Measurements from ENCODE around the gene PIEZO2. TPM values are rescaled to one million over a fixed set of nuclear protein-coding genes. Genes with fewer than 3 reads are reported as not detected.

Gene PIEZO2
- total and polyA plus RNA-seq, 2 of the 8 experiments (the other 6 are each of a cell fraction or from before 2014, with no cell fraction given) = 4.7 to 16.5 TPM

- TF ChIP-seq SRF (IDR thresholded peaks at IDR 0.05; ENCODE audit: low read depth, low read length) (no peak), HDAC2 (IDR thresholded peaks at IDR 0.05; ENCODE audit: borderline replicate concordance in 1 of 2, low read depth in 2 of 2, low read length in 2 of 2) (no peak), CBX5 (IDR thresholded peaks at IDR 0.05; ENCODE audit: low read depth, low read length) (no peak), CHD7 (IDR thresholded peaks at IDR 0.05; ENCODE audit: insufficient replicate concordance, low read length) (no peak)
Measured at GRCh38 chr18:10936176-10937053, 213.0 kb downstream of the PIEZO2 start (continued).
